HCT116 (cell line): ENCODE results near the gene ARID1A. TPM values are rescaled to one million over a fixed set of nuclear protein-coding genes. Genes with fewer than 3 reads are reported as not detected.
A peak's percentile ranks its signal among the peaks of the same experiment; 100 is the strongest.

ENCODE experiments used
- ATAC-seq: fragments of 200-7000 bp; cut with Tn5 transposase; 2 replicates; pipeline ENCODE4 v1.9.1; 2020; ENCODE audit warnings: mild to moderate bottlenecking, moderate library complexity
- BruUV-seq: library from RNA; stranded (reverse); fragments of 400-500 nt; replicated peaks from 2 replicates; lab custom pipeline; 2021; lab: Mats Ljungman, UMichigan
- CTCF ChIA-PET: fragments of 300-600 bp; sonication (Branson Sonifier 250); formaldehyde crosslinking; loops from one replicate; lab custom pipeline; 2021; ENCODE audit warnings: antibody characterized with exemption; lab: Charles Lee
- POLR2A ChIA-PET: fragments of 300-600, 350-600 bp; sonication (Branson Sonifier 250); formaldehyde crosslinking; loops from one replicate; lab custom pipeline; 2021; ENCODE audit warnings: antibody characterized with exemption; lab: Charles Lee
- RAD21 ChIA-PET, 2 experiments: fragments of 300-600 bp; sonication (Branson Sonifier 250); formaldehyde crosslinking; loops; one replicate each; lab custom pipeline; 2023; ENCODE audit warnings: low total read pairs in 2 of 2; ENCODE audit not compliant: uncharacterized antibody in 2 of 2, unreplicated experiment in 2 of 2, low non-redundant PET in 1 of 2; lab: Charles Lee
- DNase-seq: peaks from one replicate; pipeline ENCODE4 v3.0.0-alpha.2; 2010; ENCODE audit warnings: low read depth, low spot score
- H2AFZ ChIP-seq: fragments of 200-600 bp; shearing (Covaris generic), sonication (generic); 2 replicates; pipeline ENCODE4 v1.6.1; 2017; ENCODE audit warnings: low read depth, mixed run types, mixed read lengths, antibody characterized with exemption, low read length; ENCODE audit not compliant: poor library complexity, severe bottlenecking
- H3K27ac ChIP-seq: 2 replicates; pipeline ENCODE4 v1.5.1; 2012; ENCODE audit warnings: low read depth, low read length
- H3K27me3 ChIP-seq: fragments of 200-600 bp; sonication (generic); 2 replicates; pipeline ENCODE4 v1.6.1; 2016; ENCODE audit warnings: mixed run types, low read length, mixed read lengths; ENCODE audit not compliant: insufficient read depth
- H3K36me3 ChIP-seq, 2 experiments: fragments of 200-500 bp in 1 of 2; fragments of 200-600 bp in 1 of 2; sonication (Bioruptor generic) in 1 of 2; sonication (generic) in 1 of 2; 2 replicates each; pipeline versions ENCODE4 v1.5.1 to v1.6.1; 2014 to 2016; ENCODE audit warnings: low read length in 2 of 2, inconsistent platforms in 1 of 2, mixed read lengths in 1 of 2, mixed run types in 1 of 2; ENCODE audit not compliant: insufficient read depth in 2 of 2, control insufficient read depth in 1 of 2
- H3K4me1 ChIP-seq, 2 experiments: fragments of 200-600 bp in 1 of 2; sonication (generic) in 1 of 2; 2 replicates each; pipeline versions ENCODE4 v1.5.1 to v1.6.1; 2012 to 2017; ENCODE audit warnings: low read length in 2 of 2, inconsistent platforms in 1 of 2, mild to moderate bottlenecking in 1 of 2, mixed read lengths in 1 of 2, mixed run types in 1 of 2, moderate library complexity in 1 of 2; ENCODE audit not compliant: insufficient read depth in 2 of 2, control insufficient read depth in 1 of 2
- H3K4me2 ChIP-seq: fragments of 200-600 bp; sonication (generic); 2 replicates; pipeline ENCODE4 v1.6.1; 2017; ENCODE audit warnings: mixed run types, low read length, mixed read lengths
- H3K4me3 ChIP-seq, 2 experiments: fragments of 200-600 bp in 1 of 2; sonication (generic) in 1 of 2; replicated peaks in 1 of 2; 2 replicates each; pipeline ENCODE4 v1.5.1; 2011 to 2016; ENCODE audit warnings: low read length in 2 of 2, control low read depth in 1 of 2, low read depth in 1 of 2, mild to moderate bottlenecking in 1 of 2, mixed read lengths in 1 of 2, mixed run types in 1 of 2
- H3K79me2 ChIP-seq: fragments of 200-600 bp; sonication (generic); 2 replicates; pipeline ENCODE4 v1.6.1; 2017; ENCODE audit warnings: mild to moderate bottlenecking, mixed run types, low read length, moderate library complexity, mixed read lengths; ENCODE audit not compliant: insufficient read depth
- H3K9ac ChIP-seq: fragments of 200-600 bp; sonication (generic); 2 replicates; pipeline ENCODE4 v1.6.1; 2016; ENCODE audit warnings: low read length, mixed read lengths
- H3K9me2 ChIP-seq: fragments of 200-600 bp; sonication (generic), shearing (Covaris generic); 2 replicates; pipeline ENCODE4 v1.6.1; 2017; ENCODE audit warnings: mixed run types, mild to moderate bottlenecking, moderate library complexity; ENCODE audit not compliant: insufficient read depth
- H3K9me3 ChIP-seq, 2 experiments: fragments of 200-500 bp in 1 of 2; fragments of 200-600 bp in 1 of 2; sonication (Bioruptor generic) in 1 of 2; sonication (generic) in 1 of 2; 2 replicates each; pipeline ENCODE4 v1.6.1; 2014 to 2017; ENCODE audit warnings: low read length in 2 of 2, mixed read lengths in 2 of 2, inconsistent platforms in 1 of 2, low read depth in 1 of 2, mild to moderate bottlenecking in 1 of 2, mixed run types in 1 of 2, moderate library complexity in 1 of 2; ENCODE audit not compliant: control insufficient read depth in 1 of 2, insufficient read depth in 1 of 2
- H4K20me1 ChIP-seq: fragments of 200-600 bp; sonication (generic), shearing (Covaris generic); 2 replicates; pipeline ENCODE4 v1.6.1; 2017; ENCODE audit warnings: mixed run types, mild to moderate bottlenecking, moderate library complexity; ENCODE audit not compliant: insufficient read depth
- ATF3 ChIP-seq: IDR thresholded peaks from 2 replicates; pipeline ENCODE4 v1.6.1; 2012
- CBX3 ChIP-seq: IDR thresholded peaks from 2 replicates; pipeline ENCODE4 v1.6.1; 2012; ENCODE audit warnings: low read depth
- CTCF ChIP-seq, 3 experiments: fragments of 200-600 bp in 1 of 3; sonication (generic) in 1 of 3; IDR thresholded peaks in 2 of 3; conservative IDR thresholded peaks in 1 of 3; 2 replicates each; pipeline ENCODE4 v1.5.1; 2012 to 2017; ENCODE audit warnings: low read depth in 2 of 3, low read length in 2 of 3, antibody characterized with exemption in 1 of 3, borderline replicate concordance in 1 of 3, control low read depth in 1 of 3, mild to moderate bottlenecking in 1 of 3, mixed read lengths in 1 of 3, mixed run types in 1 of 3, moderate library complexity in 1 of 3; ENCODE audit not compliant: insufficient read depth in 1 of 3
- EGR1 ChIP-seq: IDR thresholded peaks from 2 replicates; pipeline ENCODE4 v1.6.1; 2012; ENCODE audit warnings: low read depth
- ELF1 ChIP-seq: IDR thresholded peaks from 2 replicates; pipeline ENCODE4 v1.6.1; 2012; ENCODE audit warnings: low read depth, borderline replicate concordance
- EZH2 ChIP-seq: fragments of 200-600 bp; sonication (generic); IDR thresholded peaks from 2 replicates; pipeline ENCODE4 v1.6.1; 2017; ENCODE audit warnings: antibody characterized with exemption, mixed run types
- EZH2phosphoT487 ChIP-seq: fragments of 200-600 bp; IDR thresholded peaks from 2 replicates; pipeline ENCODE4 v1.6.1; 2018; ENCODE audit warnings: antibody characterized with exemption, borderline replicate concordance
- FOSL1 ChIP-seq: IDR thresholded peaks from 2 replicates; pipeline ENCODE4 v1.6.1; 2012; ENCODE audit warnings: low read depth
- MAX ChIP-seq: IDR thresholded peaks from 2 replicates; pipeline ENCODE4 v1.6.1; 2012
- RAD21 ChIP-seq: IDR thresholded peaks from 2 replicates; pipeline ENCODE4 v1.6.1; 2012; ENCODE audit warnings: low read depth, mild to moderate bottlenecking
- SIN3A ChIP-seq: IDR thresholded peaks from 2 replicates; pipeline ENCODE4 v1.6.1; 2012; ENCODE audit warnings: low read depth
- ZBTB33 ChIP-seq: IDR thresholded peaks from 2 replicates; pipeline ENCODE4 v1.6.1; 2011; ENCODE audit warnings: mild to moderate bottlenecking, low read length, moderate library complexity; ENCODE audit not compliant: insufficient replicate concordance; ENCODE audit errors: extremely low read depth
- ZNF274 ChIP-seq: fragments of 200-500 bp; sonication (Bioruptor generic); IDR thresholded peaks from 2 replicates; pipeline ENCODE4 v1.6.1; 2014; ENCODE audit warnings: mild to moderate bottlenecking, low read depth, low read length, inconsistent platforms
- intact Hi-C: fragments of 100-400 bp; cut with micrococcal nuclease; formaldehyde crosslinking; loops from 2 replicates; pipeline ENCODE4 v1.10.0; 2022
- total RNA-seq: library from RNA; stranded (reverse); gene quantifications from one replicate; pipeline ENCODE4 v1.2.1, GENCODE V29; 2021; ENCODE audit not compliant: unreplicated experiment

The ARID1A gene
- total RNA-seq, 1 experiment from 2014 or later: 62.8 TPM

- no peaks in the 10 kb centered on the region for H3K27me3 ChIP-seq
- ATAC-seq (no peak), DNase-seq (no peak)
- TF ChIP-seq CBX3: no peak
- no peak for TF ChIP-seq SIN3A
- no peak for TF ChIP-seq EGR1
- TF ChIP-seq EZH2: no peak
- TF ChIP-seq ZNF274: no peak
- no peak for TF ChIP-seq ATF3
- no peak for TF ChIP-seq EZH2phosphoT487
- no peak for TF ChIP-seq ELF1
- TF ChIP-seq RAD21: no peak
- TF ChIP-seq FOSL1: no peak
- TF ChIP-seq CTCF (IDR thresholded peaks at IDR 0.05 in 2 of 3, conservative IDR thresholded peaks at IDR 0.05 in 1 of 3; ENCODE audit: borderline replicate concordance in 1 of 3, insufficient read depth in 1 of 3, low read depth in 2 of 3, low read length in 2 of 3): no peak
- no peak for TF ChIP-seq MAX
- TF ChIP-seq ZBTB33: no peak
- H3K79me2 ChIP-seq: peaks cover 49% of the 10 kb centered on the region
- no peaks in the 10 kb centered on the region for H3K9me2 ChIP-seq
- peaks cover 23 to 43% of the 10 kb centered on the region in 2 experiments for H3K4me1 ChIP-seq
- intact Hi-C loops: no loop called here
- peak overlapping the region; percentile 67 to 70 for H3K4me3 ChIP-seq
- H3K36me3 ChIP-seq: peaks cover 3 to 13% of the 10 kb centered on the region in 2 experiments; a peak in 2 of 4 replicates
- no TSS peak for BruUV-seq
- no peaks in the 10 kb centered on the region for H4K20me1 ChIP-seq
- ChIA-PET RAD21 (no interaction called here), CTCF (no interaction called here), POLR2A (no interaction called here)
- H3K4me2 ChIP-seq: peak overlapping the region; percentile 92
- peak overlapping the region; percentile 67 for H3K9ac ChIP-seq
- no peak overlapping the region for H2AFZ ChIP-seq
- H3K27ac ChIP-seq: peak overlapping the region; percentile 71; the same call in 1 of the 2 replicates
- H3K9me3 ChIP-seq: no peaks in the 10 kb centered on the region
These were observed 131.3 kb downstream of the ARID1A start for GRCh38 chr1:26827106-26827604.
